ENCODE measurements around the gene GAL.

GAL gene

GRCh38 chr11:68651985-68652682 is 32.2 kb upstream of the GAL start:
- Histone ChIP-seq H3K9ac (ENCODE audit: low read depth, low read length) (no peak overlapping the region), H3K4me3 (ENCODE audit: low read length) (no peak overlapping the region), H3K9me3 (ENCODE audit: insufficient read depth, low read depth, low read length) (peaks cover 5% of the 10 kb centered on the region; the same call in 1 of the 2 replicates), H3K36me3 (ENCODE audit: insufficient read depth, low read length) (no peaks in the 10 kb centered on the region), H3K4me1 (ENCODE audit: insufficient read depth, low read length) (peaks cover 8% of the 10 kb centered on the region), H3K27me3 (ENCODE audit: insufficient read depth, low read length) (no peaks in the 10 kb centered on the region), H3K27ac (ENCODE audit: low read depth, low read length) (no peak overlapping the region)
- 66% methylated on average over 16 of the region's 16 CpGs for whole genome bisulfite sequencing

- H3K4me3 ChIP-seq (ENCODE audit: low read length): no peak overlapping the region
- H3K36me3 ChIP-seq (ENCODE audit: insufficient read depth, low read length): no peaks in the 10 kb centered on the region
- peaks cover 5% of the 10 kb centered on the region; the same call in 1 of the 2 replicates for H3K9me3 ChIP-seq (ENCODE audit: insufficient read depth, low read depth, low read length)
- no peak overlapping the region for H3K9ac ChIP-seq (ENCODE audit: low read depth, low read length)
- peaks cover 8% of the 10 kb centered on the region for H3K4me1 ChIP-seq (ENCODE audit: insufficient read depth, low read length)
- H3K27me3 ChIP-seq (ENCODE audit: insufficient read depth, low read length): no peaks in the 10 kb centered on the region
- 86% methylated on average over 12 of the region's 12 CpGs for WGBS
- H3K27ac ChIP-seq (ENCODE audit: low read depth, low read length): no peak overlapping the region
These were observed 31.6 kb upstream of the GAL start for GRCh38 chr11:68652683-68653156.

- Histone ChIP-seq H3K9ac (ENCODE audit: low read depth, low read length) (no peak overlapping the region), H3K36me3 (ENCODE audit: insufficient read depth, low read length) (no peaks in the 10 kb centered on the region), H3K4me3 (ENCODE audit: low read length) (no peak overlapping the region), H3K27ac (ENCODE audit: low read depth, low read length) (no peak overlapping the region), H3K27me3 (ENCODE audit: insufficient read depth, low read length) (no peaks in the 10 kb centered on the region), H3K9me3 (ENCODE audit: insufficient read depth, low read depth, low read length) (peaks cover 5% of the 10 kb centered on the region; the same call in 1 of the 2 replicates), H3K4me1 (ENCODE audit: insufficient read depth, low read length) (peaks cover 8% of the 10 kb centered on the region)
- WGBS: 79% methylated on average over 24 of the region's 24 CpGs
These were observed 30.6 kb upstream of the GAL start for GRCh38 chr11:68653486-68654430.

- no peaks in the 10 kb centered on the region for H3K36me3 ChIP-seq (ENCODE audit: insufficient read depth, low read length)
- no peak overlapping the region for H3K27ac ChIP-seq (ENCODE audit: low read depth, low read length)
- H3K4me3 ChIP-seq (ENCODE audit: low read length): no peak overlapping the region
- 96% methylated on average over 7 of the region's 8 CpGs for WGBS
- H3K4me1 ChIP-seq (ENCODE audit: insufficient read depth, low read length): peaks cover 4% of the 10 kb centered on the region
- peaks cover 5% of the 10 kb centered on the region; the same call in 1 of the 2 replicates for H3K9me3 ChIP-seq (ENCODE audit: insufficient read depth, low read depth, low read length)
- H3K27me3 ChIP-seq (ENCODE audit: insufficient read depth, low read length): no peaks in the 10 kb centered on the region
- H3K9ac ChIP-seq (ENCODE audit: low read depth, low read length): no peak overlapping the region
These were observed 29.4 kb upstream of the GAL start for GRCh38 chr11:68654978-68655377.

GRCh38 chr11:68655406-68655805 is 28.9 kb upstream of the GAL start:
- Histone ChIP-seq H3K9ac (ENCODE audit: low read depth, low read length) (no peak overlapping the region), H3K36me3 (ENCODE audit: insufficient read depth, low read length) (no peaks in the 10 kb centered on the region), H3K27me3 (ENCODE audit: insufficient read depth, low read length) (no peaks in the 10 kb centered on the region), H3K4me1 (ENCODE audit: insufficient read depth, low read length) (peaks cover 3% of the 10 kb centered on the region), H3K27ac (ENCODE audit: low read depth, low read length) (no peak overlapping the region), H3K4me3 (ENCODE audit: low read length) (no peak overlapping the region), H3K9me3 (ENCODE audit: insufficient read depth, low read depth, low read length) (peaks cover 5% of the 10 kb centered on the region; the same call in 1 of the 2 replicates)
- 90% methylated on average over 7 of the region's 7 CpGs for WGBS

- Histone ChIP-seq H3K27ac (ENCODE audit: low read depth, low read length) (no peak overlapping the region), H3K9me3 (ENCODE audit: insufficient read depth, low read depth, low read length) (peaks cover 5% of the 10 kb centered on the region; the same call in 1 of the 2 replicates), H3K4me1 (ENCODE audit: insufficient read depth, low read length) (peaks cover 3% of the 10 kb centered on the region), H3K9ac (ENCODE audit: low read depth, low read length) (no peak overlapping the region), H3K27me3 (ENCODE audit: insufficient read depth, low read length) (no peaks in the 10 kb centered on the region), H3K4me3 (ENCODE audit: low read length) (no peak overlapping the region), H3K36me3 (ENCODE audit: insufficient read depth, low read length) (no peaks in the 10 kb centered on the region)
- WGBS: 93% methylated on average over 8 of the region's 8 CpGs
These were observed 28.5 kb upstream of the GAL start for GRCh38 chr11:68655806-68656205.

GRCh38 chr11:68657021-68657780 is 27.1 kb upstream of the GAL start:
- H3K27me3 ChIP-seq (ENCODE audit: insufficient read depth, low read length): no peaks in the 10 kb centered on the region
- H3K27ac ChIP-seq (ENCODE audit: low read depth, low read length): no peak overlapping the region
- H3K9me3 ChIP-seq (ENCODE audit: insufficient read depth, low read depth, low read length): peaks cover 5% of the 10 kb centered on the region; the same call in 1 of the 2 replicates
- H3K9ac ChIP-seq (ENCODE audit: low read depth, low read length): no peak overlapping the region
- H3K4me3 ChIP-seq (ENCODE audit: low read length): no peak overlapping the region
- H3K36me3 ChIP-seq (ENCODE audit: insufficient read depth, low read length): no peaks in the 10 kb centered on the region
- WGBS: 93% methylated on average over 11 of the region's 11 CpGs
- H3K4me1 ChIP-seq (ENCODE audit: insufficient read depth, low read length): no peaks in the 10 kb centered on the region

GRCh38 chr11:68658097-68658496 is 26.2 kb upstream of the GAL start:
- H3K9me3 ChIP-seq (ENCODE audit: insufficient read depth, low read depth, low read length): peaks cover 9% of the 10 kb centered on the region; the same call in 1 of the 2 replicates
- H3K9ac ChIP-seq (ENCODE audit: low read depth, low read length): no peak overlapping the region
- H3K36me3 ChIP-seq (ENCODE audit: insufficient read depth, low read length): no peaks in the 10 kb centered on the region
- H3K4me3 ChIP-seq (ENCODE audit: low read length): no peak overlapping the region
- 95% methylated on average over 8 of the region's 8 CpGs for WGBS
- H3K27me3 ChIP-seq (ENCODE audit: insufficient read depth, low read length): no peaks in the 10 kb centered on the region
- no peaks in the 10 kb centered on the region for H3K4me1 ChIP-seq (ENCODE audit: insufficient read depth, low read length)
- H3K27ac ChIP-seq (ENCODE audit: low read depth, low read length): no peak overlapping the region

- Histone ChIP-seq H3K36me3 (ENCODE audit: insufficient read depth, low read length) (no peaks in the 10 kb centered on the region), H3K4me1 (ENCODE audit: insufficient read depth, low read length) (no peaks in the 10 kb centered on the region), H3K27ac (ENCODE audit: low read depth, low read length) (no peak overlapping the region), H3K9me3 (ENCODE audit: insufficient read depth, low read depth, low read length) (peaks cover 9% of the 10 kb centered on the region; the same call in 1 of the 2 replicates), H3K4me3 (ENCODE audit: low read length) (no peak overlapping the region), H3K27me3 (ENCODE audit: insufficient read depth, low read length) (no peaks in the 10 kb centered on the region), H3K9ac (ENCODE audit: low read depth, low read length) (no peak overlapping the region)
- WGBS: 95% methylated on average over 13 of the region's 13 CpGs
These were observed 25.7 kb upstream of the GAL start for GRCh38 chr11:68658661-68659060.

- H3K9me3 ChIP-seq (ENCODE audit: insufficient read depth, low read depth, low read length): peaks cover 9% of the 10 kb centered on the region; the same call in 1 of the 2 replicates
- H3K4me1 ChIP-seq (ENCODE audit: insufficient read depth, low read length): no peaks in the 10 kb centered on the region
- no peak overlapping the region for H3K9ac ChIP-seq (ENCODE audit: low read depth, low read length)
- no peak overlapping the region for H3K4me3 ChIP-seq (ENCODE audit: low read length)
- no peak overlapping the region for H3K27ac ChIP-seq (ENCODE audit: low read depth, low read length)
- WGBS: 89% methylated on average over 22 of the region's 22 CpGs
- no peaks in the 10 kb centered on the region for H3K36me3 ChIP-seq (ENCODE audit: insufficient read depth, low read length)
- H3K27me3 ChIP-seq (ENCODE audit: insufficient read depth, low read length): no peaks in the 10 kb centered on the region
These were observed 25.0 kb upstream of the GAL start for GRCh38 chr11:68659158-68659921.

Data from HUES64 (cell line).